Measurements from ENCODE around the gene TSTD2.
A peak's percentile ranks its signal among the peaks of the same experiment; 100 is the strongest.
"Not testable (repeated sequence)": the region's sequence is repeated elsewhere in the genome, so short reads cannot be mapped to it uniquely, and the experiment has no call there.

Gene TSTD2

DNA sequence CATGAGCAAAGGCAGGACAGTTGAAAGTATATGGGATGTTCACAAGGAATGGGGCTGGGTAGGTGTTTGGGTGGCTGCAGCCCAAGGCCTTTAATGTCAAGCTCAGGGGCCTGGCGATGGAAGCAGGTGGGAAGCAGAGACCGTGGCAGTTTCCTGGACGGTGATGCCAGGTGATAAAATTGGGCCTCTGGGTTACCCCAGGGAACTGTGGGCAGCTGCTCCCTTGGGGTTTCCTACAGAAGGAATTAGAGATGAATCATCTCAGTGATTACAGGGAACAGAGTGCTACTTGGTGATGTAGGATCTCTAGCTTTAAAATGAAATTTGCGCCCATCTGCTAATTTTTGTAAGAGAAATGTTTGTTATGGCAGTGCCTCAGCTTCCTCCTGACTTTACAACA is 39.2 kb downstream of the TSTD2 start:
- H2BK15ac ChIP-seq (ENCODE audit: low read length), result no peak overlapping the region
- H3K4ac ChIP-seq (ENCODE audit: low read length), result no peak overlapping the region

DNA sequence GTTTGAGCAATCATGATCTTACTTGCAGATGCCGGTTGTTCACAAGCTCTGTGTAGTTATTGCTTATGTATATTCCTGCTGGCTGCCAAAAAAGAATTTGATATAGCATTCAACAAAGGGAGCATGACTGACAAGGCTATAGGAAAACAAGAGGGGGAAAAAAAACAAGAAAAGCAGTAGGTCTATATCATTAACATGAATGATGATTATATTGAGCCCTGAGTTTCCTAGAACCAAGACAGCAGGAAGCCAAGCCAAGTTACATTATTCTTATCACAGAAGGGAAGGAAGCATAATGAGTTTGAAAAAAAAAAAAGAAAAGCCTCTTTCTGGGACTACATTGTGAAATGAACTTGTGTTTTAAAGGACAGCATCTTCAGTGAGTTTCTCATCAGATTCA is 41.0 kb downstream of the TSTD2 start:
- peaks cover 2% of the 10 kb centered on the region for H3K79me1 ChIP-seq (ENCODE audit: low read depth, low read length)
- no peak overlapping the region for H4K91ac ChIP-seq (ENCODE audit: low read depth, low read length, poor library complexity)
- peaks cover 0 to 3% of the 10 kb centered on the region in 2 donors for H3K9me3 ChIP-seq (replicated peaks in 1 of 2; ENCODE audit: control insufficient read depth in 2 of 2, insufficient read depth in 1 of 2, low read depth in 1 of 2, low read length in 2 of 2)
- no peak overlapping the region for H3K4me2 ChIP-seq (ENCODE audit: insufficient read depth, low read length, poor library complexity, severe bottlenecking)
- H3K27me3 ChIP-seq (ENCODE audit: control insufficient read depth in 3 of 3, insufficient read depth in 3 of 3, low read depth in 1 of 3, low read length in 3 of 3), result peaks cover 0 to 8% (median 3%) of the 10 kb centered on the region in 3 experiments
- H3K4me1 ChIP-seq (ENCODE audit: control insufficient read depth in 2 of 2, insufficient read depth in 1 of 2, low read depth in 1 of 2, low read length in 2 of 2), result peaks cover 0 to 2% of the 10 kb centered on the region in 2 donors
- no peak overlapping the region for H3K18ac ChIP-seq (ENCODE audit: low read length)
- H2AFZ ChIP-seq (ENCODE audit: low read length), result no peak overlapping the region
- no peak overlapping the region for H3K27ac ChIP-seq (replicated peaks; ENCODE audit: low read length)
- H2BK15ac ChIP-seq (ENCODE audit: low read length), result no peak overlapping the region
- no peak overlapping the region for H2BK5ac ChIP-seq (ENCODE audit: low read length)
- H2BK12ac ChIP-seq (ENCODE audit: low read length), result no peak overlapping the region
- no peak overlapping the region for H2AK5ac ChIP-seq (ENCODE audit: low read depth, low read length)
- H3K23ac ChIP-seq (ENCODE audit: low read depth, low read length, poor library complexity), result no peak overlapping the region
- no peak overlapping the region for H3K4ac ChIP-seq (ENCODE audit: low read length)
- WGBS, 2 donors (ENCODE audit: extremely low coverage in 2 of 2, insufficient read length in 2 of 2, insufficient replicate concordance in 1 of 2), result no CpG with 5 or more reads among the region's 1 CpG
- H2BK120ac ChIP-seq (ENCODE audit: low read depth, low read length), result no peak overlapping the region
- no peak for DNase-seq (ENCODE audit: low spot score)
- no peak overlapping the region for H4K8ac ChIP-seq (ENCODE audit: low read depth, low read length)
- no peak overlapping the region for H3K9ac ChIP-seq (ENCODE audit: low read depth, low read length, poor library complexity)
- no peak overlapping the region for H3K4me3 ChIP-seq (ENCODE audit: low read length in 2 of 2)
- H3K14ac ChIP-seq (ENCODE audit: low read length), result no peak overlapping the region
- no peaks in the 10 kb centered on the region for H3K36me3 ChIP-seq (replicated peaks in 1 of 2; ENCODE audit: control insufficient read depth in 2 of 2, insufficient read depth in 2 of 2, low read length in 2 of 2)

More for the DNA sequence above, 39.2 kb downstream of the TSTD2 start:
- no peak overlapping the region for H3K4me3 ChIP-seq (ENCODE audit: low read length in 2 of 2)
- H2BK12ac ChIP-seq (ENCODE audit: low read length), result no peak overlapping the region
- no CpG with 5 or more reads among the region's 4 CpGs for WGBS, 2 donors (ENCODE audit: extremely low coverage in 2 of 2, insufficient read length in 2 of 2, insufficient replicate concordance in 1 of 2)
- no peak overlapping the region for H3K18ac ChIP-seq (ENCODE audit: low read length)
- H3K23ac ChIP-seq (ENCODE audit: low read depth, low read length, poor library complexity), result no peak overlapping the region
- H3K4me2 ChIP-seq (ENCODE audit: insufficient read depth, low read length, poor library complexity, severe bottlenecking), result no peak overlapping the region
- H3K4me1 ChIP-seq (ENCODE audit: control insufficient read depth in 2 of 2, insufficient read depth in 1 of 2, low read depth in 1 of 2, low read length in 2 of 2), result peaks cover 0 to 2% of the 10 kb centered on the region in 2 donors
- no peak for DNase-seq (ENCODE audit: low spot score)
- H4K8ac ChIP-seq (ENCODE audit: low read depth, low read length), result no peak overlapping the region
- no peak overlapping the region for H4K91ac ChIP-seq (ENCODE audit: low read depth, low read length, poor library complexity)
- no peak overlapping the region for H2BK120ac ChIP-seq (ENCODE audit: low read depth, low read length)
- H3K9ac ChIP-seq (ENCODE audit: low read depth, low read length, poor library complexity), result no peak overlapping the region
- peaks cover 0 to 8% (median 3%) of the 10 kb centered on the region in 3 experiments for H3K27me3 ChIP-seq (ENCODE audit: control insufficient read depth in 3 of 3, insufficient read depth in 3 of 3, low read depth in 1 of 3, low read length in 3 of 3)
- no peak overlapping the region for H2BK5ac ChIP-seq (ENCODE audit: low read length)
- H3K14ac ChIP-seq (ENCODE audit: low read length), result no peak overlapping the region
- H3K27ac ChIP-seq (replicated peaks; ENCODE audit: low read length), result no peak overlapping the region
- H2AFZ ChIP-seq (ENCODE audit: low read length), result no peak overlapping the region
- no peak overlapping the region for H2AK5ac ChIP-seq (ENCODE audit: low read depth, low read length)
- H3K36me3 ChIP-seq (replicated peaks in 1 of 2; ENCODE audit: control insufficient read depth in 2 of 2, insufficient read depth in 2 of 2, low read length in 2 of 2), result no peaks in the 10 kb centered on the region
- no peaks in the 10 kb centered on the region for H3K9me3 ChIP-seq (replicated peaks in 1 of 2; ENCODE audit: control insufficient read depth in 2 of 2, insufficient read depth in 1 of 2, low read depth in 1 of 2, low read length in 2 of 2)
- peaks cover 2% of the 10 kb centered on the region for H3K79me1 ChIP-seq (ENCODE audit: low read depth, low read length)

DNA sequence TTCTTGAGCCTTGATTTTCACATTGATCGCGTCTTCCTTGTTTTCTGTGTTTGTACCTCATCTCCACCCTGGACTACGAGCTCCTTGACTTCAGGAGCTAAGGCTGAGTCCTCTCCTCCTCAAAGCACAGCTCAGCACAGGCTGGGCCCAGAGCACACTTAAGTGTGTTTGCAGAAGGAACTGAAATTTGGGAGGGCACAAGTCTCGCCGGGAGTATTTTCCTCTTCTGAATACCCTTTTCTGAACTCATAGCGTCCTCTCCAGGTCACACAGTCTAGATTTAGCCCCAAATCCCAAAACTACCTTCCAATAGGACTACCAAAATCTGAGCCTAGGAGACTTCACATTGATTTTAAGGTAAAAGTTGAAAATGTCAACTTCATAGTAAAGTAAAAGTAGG is 41.6 kb downstream of the TSTD2 start:
- H4K91ac ChIP-seq (ENCODE audit: low read depth, low read length, poor library complexity), result no peak overlapping the region
- no peak overlapping the region for H2BK120ac ChIP-seq (ENCODE audit: low read depth, low read length)
- WGBS, 2 donors (ENCODE audit: extremely low coverage in 2 of 2, insufficient read length in 2 of 2, insufficient replicate concordance in 1 of 2), result no CpG with 5 or more reads among the region's 6 CpGs
- H3K14ac ChIP-seq (ENCODE audit: low read length), result no peak overlapping the region
- H3K23ac ChIP-seq (ENCODE audit: low read depth, low read length, poor library complexity), result no peak overlapping the region
- no peak overlapping the region for H2BK15ac ChIP-seq (ENCODE audit: low read length)
- H3K9me3 ChIP-seq (replicated peaks in 1 of 2; ENCODE audit: control insufficient read depth in 2 of 2, insufficient read depth in 1 of 2, low read depth in 1 of 2, low read length in 2 of 2), result peaks cover 2 to 5% of the 10 kb centered on the region in 2 donors
- H3K27me3 ChIP-seq (ENCODE audit: control insufficient read depth in 3 of 3, insufficient read depth in 3 of 3, low read depth in 1 of 3, low read length in 3 of 3), result peaks cover 0 to 8% (median 3%) of the 10 kb centered on the region in 3 experiments
- peak overlapping the region; percentile 24 for H3K9ac ChIP-seq (ENCODE audit: low read depth, low read length, poor library complexity)
- peaks cover 0 to 2% of the 10 kb centered on the region in 2 donors for H3K4me1 ChIP-seq (ENCODE audit: control insufficient read depth in 2 of 2, insufficient read depth in 1 of 2, low read depth in 1 of 2, low read length in 2 of 2)
- no peak overlapping the region for H3K4me3 ChIP-seq (ENCODE audit: low read length in 2 of 2)
- H2AK5ac ChIP-seq (ENCODE audit: low read depth, low read length), result no peak overlapping the region
- H2AFZ ChIP-seq (ENCODE audit: low read length), result no peak overlapping the region
- H3K36me3 ChIP-seq (replicated peaks in 1 of 2; ENCODE audit: control insufficient read depth in 2 of 2, insufficient read depth in 2 of 2, low read length in 2 of 2), result no peaks in the 10 kb centered on the region
- H3K27ac ChIP-seq (replicated peaks; ENCODE audit: low read length), result no peak overlapping the region
- H2BK12ac ChIP-seq (ENCODE audit: low read length), result no peak overlapping the region
- no peak overlapping the region for H3K4ac ChIP-seq (ENCODE audit: low read length)
- no peak overlapping the region for H4K8ac ChIP-seq (ENCODE audit: low read depth, low read length)
- no peak overlapping the region for H2BK5ac ChIP-seq (ENCODE audit: low read length)
- DNase-seq (ENCODE audit: low spot score), result no peak
- no peak overlapping the region for H3K4me2 ChIP-seq (ENCODE audit: insufficient read depth, low read length, poor library complexity, severe bottlenecking)
- H3K18ac ChIP-seq (ENCODE audit: low read length), result no peak overlapping the region
- peaks cover 2% of the 10 kb centered on the region for H3K79me1 ChIP-seq (ENCODE audit: low read depth, low read length)

DNA sequence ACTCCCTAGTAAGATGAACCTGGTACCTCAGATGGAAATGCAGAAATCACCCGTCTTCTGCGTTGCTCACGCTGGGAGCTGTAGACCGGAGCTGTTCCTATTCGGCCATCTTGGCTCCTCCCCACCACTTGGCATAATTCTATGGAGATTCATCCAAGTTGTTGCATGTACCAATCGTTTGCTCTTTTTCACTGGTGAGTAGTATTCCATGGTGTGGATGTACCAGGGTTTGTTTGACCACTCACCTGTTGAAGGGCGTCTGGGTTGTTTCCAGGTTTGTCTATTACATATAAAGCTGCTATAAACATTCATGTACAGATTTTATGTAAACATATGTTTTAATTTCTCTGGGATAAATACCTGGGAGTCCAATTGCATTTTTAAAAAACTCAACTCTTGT is 46.3 kb downstream of the TSTD2 start:
- not testable (repeated sequence) for H2BK5ac ChIP-seq (ENCODE audit: low read length); H3K79me1 ChIP-seq (ENCODE audit: low read depth, low read length); H3K4me2 ChIP-seq (ENCODE audit: insufficient read depth, low read length, poor library complexity, severe bottlenecking); H3K4me1 ChIP-seq (ENCODE audit: control insufficient read depth in 2 of 2, insufficient read depth in 1 of 2, low read depth in 1 of 2, low read length in 2 of 2); H4K8ac ChIP-seq (ENCODE audit: low read depth, low read length); H3K4ac ChIP-seq (ENCODE audit: low read length); H3K27me3 ChIP-seq (ENCODE audit: control insufficient read depth in 3 of 3, insufficient read depth in 3 of 3, low read depth in 1 of 3, low read length in 3 of 3); H3K14ac ChIP-seq (ENCODE audit: low read length); H3K4me3 ChIP-seq (ENCODE audit: low read length in 2 of 2); DNase-seq (ENCODE audit: low spot score); H2BK12ac ChIP-seq (ENCODE audit: low read length); H3K27ac ChIP-seq (replicated peaks; ENCODE audit: low read length); H3K9me3 ChIP-seq (replicated peaks in 1 of 2; ENCODE audit: control insufficient read depth in 2 of 2, insufficient read depth in 1 of 2, low read depth in 1 of 2, low read length in 2 of 2); H4K91ac ChIP-seq (ENCODE audit: low read depth, low read length, poor library complexity); H3K36me3 ChIP-seq (replicated peaks in 1 of 2; ENCODE audit: control insufficient read depth in 2 of 2, insufficient read depth in 2 of 2, low read length in 2 of 2); H3K18ac ChIP-seq (ENCODE audit: low read length); H2AK5ac ChIP-seq (ENCODE audit: low read depth, low read length); H2BK120ac ChIP-seq (ENCODE audit: low read depth, low read length); H2BK15ac ChIP-seq (ENCODE audit: low read length); H3K9ac ChIP-seq (ENCODE audit: low read depth, low read length, poor library complexity); H2AFZ ChIP-seq (ENCODE audit: low read length); H3K23ac ChIP-seq (ENCODE audit: low read depth, low read length, poor library complexity)
- no CpG with 5 or more reads among the region's 7 CpGs for WGBS, 2 donors (ENCODE audit: extremely low coverage in 2 of 2, insufficient read length in 2 of 2, insufficient replicate concordance in 1 of 2)

All from neuronal stem cell (in vitro differentiated cells).